ENCODE measurements around the gene DHRS7. TPM values are rescaled to one million over a fixed set of nuclear protein-coding genes. Genes with fewer than 3 reads are reported as not detected.

DHRS7 gene
- total RNA-seq, 2 experiments from 2014 or later: 24.5 to 28.6 TPM

- Mint-ChIP-seq H3K27me3 (peaks cover 4% of the 10 kb centered on the region), H3K27ac (no peak overlapping the region), H3K4me3 (no peak overlapping the region), H3K9me3 (no peaks in the 10 kb centered on the region), H3K4me1 (ENCODE audit: low read depth) (no peaks in the 10 kb centered on the region), H3K36me3 (ENCODE audit: low read depth) (no peaks in the 10 kb centered on the region)
- Histone ChIP-seq H3K9me3 (ENCODE audit: control insufficient read depth in 1 of 2, insufficient read depth in 1 of 2, low read length in 2 of 2) (no peaks in the 10 kb centered on the region), H3K4me3 (ENCODE audit: low read length) (no peak overlapping the region), H3K27ac (ENCODE audit: low read depth in 1 of 2, low read length in 2 of 2) (no peak overlapping the region), H3K36me3 (ENCODE audit: insufficient read depth, low read length) (no peaks in the 10 kb centered on the region), H3K4me1 (ENCODE audit: insufficient read depth, low read length) (no peaks in the 10 kb centered on the region), H3K27me3 (ENCODE audit: control insufficient read depth in 1 of 2, insufficient read depth in 2 of 2, low read length in 2 of 2) (peaks cover 0 to 2% of the 10 kb centered on the region in 2 experiments)
- ATAC-seq (ENCODE audit: poor library complexity) (no peak), DNase-seq (no peak)
- TF ChIP-seq CTCF (IDR thresholded peaks at IDR 0.05): no peak
- POLR2A ChIA-PET: no interaction called here
- intact Hi-C loops (cut with DNase I, micrococcal nuclease): no loop called here
- CTCF ChIA-PET: no interaction called here
These were observed 47.5 kb upstream of the DHRS7 start for GRCh38 chr14:60212503-60213371.

DNA sequence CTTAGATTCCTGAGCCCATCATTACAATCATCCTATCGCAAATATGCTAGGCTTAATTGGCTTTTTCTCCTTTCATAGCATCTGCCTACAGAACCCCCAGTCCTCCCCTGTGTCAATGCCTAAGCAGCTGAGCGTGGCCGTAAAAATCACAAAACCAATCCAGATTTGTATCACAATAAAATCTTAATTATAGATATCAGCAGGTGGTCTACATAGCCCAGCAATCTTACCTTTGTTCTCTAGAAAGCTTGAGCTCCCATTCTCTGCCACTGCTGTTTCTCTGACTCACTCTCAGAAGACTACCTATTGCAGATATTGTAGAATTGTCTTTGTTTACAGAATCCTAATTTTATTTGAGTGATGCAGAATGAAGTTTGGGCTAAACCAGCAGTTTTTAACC lies 46.0 kb upstream of the DHRS7 start:
- no peaks in the 10 kb centered on the region for H3K36me3 Mint-ChIP-seq (ENCODE audit: low read depth)

GRCh38 chr14:60210703-60211102 lies 45.5 kb upstream of the DHRS7 start:
- Mint-ChIP-seq H3K4me1 (ENCODE audit: low read depth) (no peaks in the 10 kb centered on the region), H3K27ac (no peak overlapping the region), H3K36me3 (ENCODE audit: low read depth) (no peaks in the 10 kb centered on the region), H3K4me3 (no peak overlapping the region), H3K27me3 (peaks cover 10% of the 10 kb centered on the region), H3K9me3 (no peaks in the 10 kb centered on the region)
- POLR2A ChIA-PET: no interaction called here
- Histone ChIP-seq H3K4me1 (ENCODE audit: insufficient read depth, low read length) (no peaks in the 10 kb centered on the region), H3K27ac (ENCODE audit: low read depth in 1 of 2, low read length in 2 of 2) (no peak overlapping the region), H3K27me3 (ENCODE audit: control insufficient read depth in 1 of 2, insufficient read depth in 2 of 2, low read length in 2 of 2) (peaks cover 0 to 6% of the 10 kb centered on the region in 2 experiments), H3K36me3 (ENCODE audit: insufficient read depth, low read length) (no peaks in the 10 kb centered on the region), H3K9me3 (ENCODE audit: control insufficient read depth in 1 of 2, insufficient read depth in 1 of 2, low read length in 2 of 2) (no peaks in the 10 kb centered on the region), H3K4me3 (ENCODE audit: low read length) (no peak overlapping the region)
- ATAC-seq (ENCODE audit: poor library complexity): no peak
- CTCF ChIA-PET: no interaction called here
- intact Hi-C loops (cut with DNase I, micrococcal nuclease): no loop called here
- no peak for DNase-seq
- no peak for TF ChIP-seq CTCF (IDR thresholded peaks at IDR 0.05)

More for the DNA sequence above, 46.0 kb upstream of the DHRS7 start:
- no peak overlapping the region for H3K27ac ChIP-seq (ENCODE audit: low read depth in 1 of 2, low read length in 2 of 2)
- no peak for TF ChIP-seq CTCF (IDR thresholded peaks at IDR 0.05)
- no peaks in the 10 kb centered on the region for H3K4me1 ChIP-seq (ENCODE audit: insufficient read depth, low read length)
- H3K9me3 ChIP-seq (ENCODE audit: control insufficient read depth in 1 of 2, insufficient read depth in 1 of 2, low read length in 2 of 2): no peaks in the 10 kb centered on the region
- peaks cover 0 to 5% of the 10 kb centered on the region in 2 experiments for H3K27me3 ChIP-seq (ENCODE audit: control insufficient read depth in 1 of 2, insufficient read depth in 2 of 2, low read length in 2 of 2)
- CTCF ChIA-PET: no interaction called here
- Mint-ChIP-seq H3K27ac (no peak overlapping the region), H3K27me3 (peaks cover 8% of the 10 kb centered on the region), H3K4me1 (ENCODE audit: low read depth) (no peaks in the 10 kb centered on the region), H3K4me3 (no peak overlapping the region), H3K9me3 (no peaks in the 10 kb centered on the region)
- ATAC-seq (ENCODE audit: poor library complexity) (no peak), DNase-seq (no peak)
- intact Hi-C loops (cut with DNase I, micrococcal nuclease): no loop called here
- H3K4me3 ChIP-seq (ENCODE audit: low read length): no peak overlapping the region
- POLR2A ChIA-PET: no interaction called here
- H3K36me3 ChIP-seq (ENCODE audit: insufficient read depth, low read length): no peaks in the 10 kb centered on the region

Measured in CD4-positive, alpha-beta T cell (primary cell).